H9 (cell line): ENCODE results near the gene PPP1R12B. TPM values are rescaled to one million over a fixed set of nuclear protein-coding genes. Genes with fewer than 3 reads are reported as not detected.
"Not testable (repeated sequence)": the region's sequence is repeated elsewhere in the genome, so short reads cannot be mapped to it uniquely, and the experiment has no call there.

Source experiments
- DNase-seq: peaks from one replicate; pipeline ENCODE4 v3.0.0-alpha.2; 2017
- H2AFZ ChIP-seq: one replicate; pipeline ENCODE4 v1.6.1; 2013; ENCODE audit warnings: mild to moderate bottlenecking, low read length, control low read depth, moderate library complexity
- H2AK5ac ChIP-seq: 2 replicates; pipeline ENCODE4 v1.6.1; 2013; ENCODE audit warnings: low read length, control low read depth, mixed read lengths; ENCODE audit not compliant: insufficient read length
- H2BK120ac ChIP-seq: one replicate; pipeline ENCODE4 v1.6.1; 2013; ENCODE audit warnings: low read depth, mild to moderate bottlenecking, low read length, control low read depth, inconsistent platforms; ENCODE audit not compliant: poor library complexity, severe bottlenecking
- H2BK12ac ChIP-seq: 2 replicates; pipeline ENCODE4 v1.6.1; 2013; ENCODE audit warnings: low read length, control low read depth, mixed read lengths, low read depth; ENCODE audit not compliant: insufficient read length
- H2BK15ac ChIP-seq: 2 replicates; pipeline ENCODE4 v1.6.1; 2013; ENCODE audit warnings: low read depth, low read length, control low read depth
- H2BK20ac ChIP-seq: one replicate; pipeline ENCODE4 v1.6.1; 2013; ENCODE audit warnings: low read depth, mild to moderate bottlenecking, low read length, control low read depth, inconsistent platforms; ENCODE audit not compliant: poor library complexity, severe bottlenecking
- H2BK5ac ChIP-seq: 2 replicates; pipeline ENCODE4 v1.6.1; 2013; ENCODE audit warnings: low read length, control low read depth, mixed read lengths; ENCODE audit not compliant: insufficient read length
- H3K14ac ChIP-seq: 2 replicates; pipeline ENCODE4 v1.6.1; 2013; ENCODE audit warnings: low read length, control low read depth; ENCODE audit not compliant: insufficient read depth
- H3K18ac ChIP-seq: 2 replicates; pipeline ENCODE4 v1.6.1; 2013; ENCODE audit warnings: low read depth, mild to moderate bottlenecking, mixed read lengths, low read length, control low read depth; ENCODE audit not compliant: insufficient read length
- H3K23ac ChIP-seq: 2 replicates; pipeline ENCODE4 v1.6.1; 2013; ENCODE audit warnings: low read length, control low read depth, mixed read lengths, low read depth; ENCODE audit not compliant: insufficient read length
- H3K23me2 ChIP-seq: 2 replicates; pipeline ENCODE4 v1.6.1; 2013; ENCODE audit warnings: low read depth, mild to moderate bottlenecking, mixed read lengths, low read length, control low read depth; ENCODE audit not compliant: insufficient read length, poor library complexity, severe bottlenecking
- H3K27ac ChIP-seq: 2 replicates; pipeline ENCODE4 v1.5.1; 2013; ENCODE audit warnings: low read length, control low read depth, mixed read lengths, low read depth; ENCODE audit not compliant: insufficient read length
- H3K27me3 ChIP-seq: 2 replicates; pipeline ENCODE4 v1.6.1; 2013; ENCODE audit warnings: low read length, control low read depth, inconsistent platforms; ENCODE audit not compliant: insufficient read depth
- H3K4ac ChIP-seq: 2 replicates; pipeline ENCODE4 v1.6.1; 2013; ENCODE audit warnings: low read depth, mild to moderate bottlenecking, control low read depth, inconsistent platforms, low read length, moderate library complexity
- H3K4me1 ChIP-seq: 2 replicates; pipeline ENCODE4 v1.6.1; 2013; ENCODE audit warnings: low read length, control low read depth, inconsistent platforms; ENCODE audit not compliant: insufficient read depth
- H3K4me2 ChIP-seq: 2 replicates; pipeline ENCODE4 v1.6.1; 2013; ENCODE audit warnings: low read length, control low read depth, mixed read lengths; ENCODE audit not compliant: insufficient read length, insufficient read depth
- H3K56ac ChIP-seq: 2 replicates; pipeline ENCODE4 v1.6.1; 2013; ENCODE audit warnings: low read depth, mild to moderate bottlenecking, mixed read lengths, low read length, control low read depth; ENCODE audit not compliant: insufficient read length
- H3K79me1 ChIP-seq: 2 replicates; pipeline ENCODE4 v1.6.1; 2013; ENCODE audit warnings: low read depth, mild to moderate bottlenecking, moderate library complexity, low read length, control low read depth, inconsistent platforms; ENCODE audit not compliant: insufficient read depth, poor library complexity, severe bottlenecking
- H3K79me2 ChIP-seq: 2 replicates; pipeline ENCODE4 v1.6.1; 2013; ENCODE audit warnings: low read length, control low read depth, inconsistent platforms; ENCODE audit not compliant: insufficient read depth
- H3K9ac ChIP-seq: 2 replicates; pipeline ENCODE4 v1.6.1; 2013; ENCODE audit warnings: low read length, control low read depth, mixed read lengths; ENCODE audit not compliant: insufficient read length; ENCODE audit errors: extremely low read depth
- H3K9me3 ChIP-seq: one replicate; pipeline ENCODE4 v1.6.1; 2013; ENCODE audit warnings: low read depth, low read length, inconsistent platforms; ENCODE audit not compliant: control insufficient read depth
- H3T11ph ChIP-seq: one replicate; pipeline ENCODE4 v1.6.1; 2013; ENCODE audit warnings: mild to moderate bottlenecking, low read length, control low read depth, inconsistent platforms
- H4K20me1 ChIP-seq: one replicate; pipeline ENCODE4 v1.6.1; 2013; ENCODE audit not compliant: control insufficient read depth, insufficient read length, insufficient read depth
- H4K5ac ChIP-seq: 2 replicates; pipeline ENCODE4 v1.6.1; 2013; ENCODE audit warnings: low read depth, mild to moderate bottlenecking, mixed read lengths, low read length, control low read depth; ENCODE audit not compliant: insufficient read length
- H4K8ac ChIP-seq: replicated peaks from 2 replicates; pipeline ENCODE4 v1.6.1; 2013; ENCODE audit warnings: low read length, control low read depth, mixed read lengths, low read depth; ENCODE audit not compliant: insufficient read length
- H4K91ac ChIP-seq: 2 replicates; pipeline ENCODE4 v1.6.1; 2013; ENCODE audit warnings: low read depth, mild to moderate bottlenecking, moderate library complexity, mixed read lengths, low read length, control low read depth; ENCODE audit not compliant: insufficient read length
- H3K27ac Mint-ChIP-seq, 3 experiments: 2 replicates in 2 of 3; 3 replicates in 1 of 3; pipeline ENCODE4 v1.8.0; 2020 to 2021; ENCODE audit warnings: mixed read lengths in 3 of 3, mild to moderate bottlenecking in 1 of 3, moderate library complexity in 1 of 3
- H3K27me3 Mint-ChIP-seq: 2 replicates; pipeline ENCODE4 v1.8.0; 2021; ENCODE audit warnings: low read depth, mild to moderate bottlenecking, moderate library complexity, mixed read lengths
- H3K36me3 Mint-ChIP-seq, 3 experiments: 2 replicates in 2 of 3; 3 replicates in 1 of 3; pipeline ENCODE4 v1.8.0; 2020 to 2021; ENCODE audit warnings: low read depth in 3 of 3, mixed read lengths in 3 of 3; ENCODE audit not compliant: insufficient read depth in 1 of 3
- H3K4me1 Mint-ChIP-seq, 2 experiments: 2 replicates each; pipeline ENCODE4 v1.8.0; 2020; ENCODE audit warnings: mixed read lengths in 2 of 2
- H3K4me3 Mint-ChIP-seq, 2 experiments: 2 replicates in 1 of 2; 3 replicates in 1 of 2; pipeline ENCODE4 v1.8.0; 2020 to 2021; ENCODE audit warnings: mild to moderate bottlenecking in 2 of 2, mixed read lengths in 2 of 2, moderate library complexity in 1 of 2
- H3K9me3 Mint-ChIP-seq, 2 experiments: 2 replicates in 1 of 2; 3 replicates in 1 of 2; pipeline ENCODE4 v1.8.0; 2020; ENCODE audit warnings: mild to moderate bottlenecking in 2 of 2, mixed read lengths in 2 of 2, moderate library complexity in 1 of 2
- WGBS: extraction: QIAGEN DNeasy Blood & Tissue Kit; methylation state at CpG from one replicate; pipeline ENCODE4 v1.1.7; 2013; ENCODE audit warnings: missing lambda C conversion rate, low lambda C conversion rate, mixed read lengths; ENCODE audit not compliant: insufficient read length; ENCODE audit errors: extremely low coverage; 5-methylcytosine and 5-hydroxymethylcytosine counted together
- total RNA-seq: library from RNA; stranded (reverse); gene quantifications from 2 replicates; pipeline ENCODE4 v1.2.1, GENCODE V29; 2021
- TF ChIP-seq, protein P1 (sequence below): fragments of 200-600 bp; sonication (generic); conservative IDR thresholded peaks from 3 replicates; pipeline ENCODE4 v1.8.0; 2021; ENCODE audit warnings: antibody characterized with exemption, mild to moderate bottlenecking

The PPP1R12B gene
- total RNA-seq, 1 experiment from 2014 or later, result 12.9 TPM

DNA sequence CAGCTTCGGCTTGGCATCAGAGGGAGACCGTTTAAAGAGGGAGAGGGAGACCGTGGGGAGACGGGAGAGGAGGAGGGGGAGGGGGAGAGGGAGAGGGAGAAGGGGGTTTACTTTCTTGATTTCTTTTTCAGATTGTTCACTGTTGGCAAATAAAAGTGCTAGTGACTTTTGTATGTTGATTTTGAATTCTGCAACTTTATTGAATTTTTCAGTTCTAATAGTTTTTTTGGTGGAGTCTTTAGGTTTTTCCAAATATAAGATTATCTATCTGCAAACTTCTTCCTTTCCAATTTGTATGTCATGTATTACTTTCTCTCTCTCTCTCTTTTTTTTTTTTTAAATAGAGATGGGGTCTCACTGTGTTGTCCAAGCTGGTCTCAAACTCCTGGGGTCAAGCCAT, 104.0 kb downstream of the PPP1R12B start:
- Histone ChIP-seq H3K27me3 (no peaks in the 10 kb centered on the region), H4K5ac (no peak overlapping the region), H3K27ac (no peak overlapping the region), H2BK5ac (no peak overlapping the region), H2BK12ac (no peak overlapping the region), H3K4ac (no peak overlapping the region), H4K20me1 (no peaks in the 10 kb centered on the region), H2BK15ac (no peak overlapping the region), H3K18ac (no peak overlapping the region), H2AFZ (no peak overlapping the region), H3K9me3 (no peaks in the 10 kb centered on the region), H3K79me1 (no peaks in the 10 kb centered on the region), H3K56ac (no peak overlapping the region), H3T11ph (no peak overlapping the region), H2BK120ac (no peak overlapping the region), H3K4me2 (no peak overlapping the region), H4K8ac (no peak overlapping the region), H2BK20ac (no peak overlapping the region), H4K91ac (no peak overlapping the region), H2AK5ac (no peak overlapping the region), H3K4me1 (no peaks in the 10 kb centered on the region), H3K79me2 (no peaks in the 10 kb centered on the region), H3K14ac (no peak overlapping the region), H3K23me2 (no peaks in the 10 kb centered on the region), H3K23ac (no peak overlapping the region), H3K9ac (no peak overlapping the region)
- H3K36me3 Mint-ChIP-seq, result peaks cover 20 to 42% (median 32%) of the 10 kb centered on the region in 3 experiments; a peak in 6 of 7 replicates
- DNase-seq, result no peak
- H3K27me3 Mint-ChIP-seq, result no peaks in the 10 kb centered on the region
- WGBS, result no CpG with 5 or more reads among the region's 4 CpGs
- H3K4me1 Mint-ChIP-seq, result peaks cover 10 to 16% of the 10 kb centered on the region in 2 experiments
- H3K9me3 Mint-ChIP-seq, result peaks cover 9 to 11% of the 10 kb centered on the region in 2 experiments; a peak in 3 of 5 replicates
- no peak overlapping the region; a peak in 1 of 5 replicates for H3K4me3 Mint-ChIP-seq
- no peak overlapping the region for H3K27ac Mint-ChIP-seq
- TF ChIP-seq, protein P1, sequence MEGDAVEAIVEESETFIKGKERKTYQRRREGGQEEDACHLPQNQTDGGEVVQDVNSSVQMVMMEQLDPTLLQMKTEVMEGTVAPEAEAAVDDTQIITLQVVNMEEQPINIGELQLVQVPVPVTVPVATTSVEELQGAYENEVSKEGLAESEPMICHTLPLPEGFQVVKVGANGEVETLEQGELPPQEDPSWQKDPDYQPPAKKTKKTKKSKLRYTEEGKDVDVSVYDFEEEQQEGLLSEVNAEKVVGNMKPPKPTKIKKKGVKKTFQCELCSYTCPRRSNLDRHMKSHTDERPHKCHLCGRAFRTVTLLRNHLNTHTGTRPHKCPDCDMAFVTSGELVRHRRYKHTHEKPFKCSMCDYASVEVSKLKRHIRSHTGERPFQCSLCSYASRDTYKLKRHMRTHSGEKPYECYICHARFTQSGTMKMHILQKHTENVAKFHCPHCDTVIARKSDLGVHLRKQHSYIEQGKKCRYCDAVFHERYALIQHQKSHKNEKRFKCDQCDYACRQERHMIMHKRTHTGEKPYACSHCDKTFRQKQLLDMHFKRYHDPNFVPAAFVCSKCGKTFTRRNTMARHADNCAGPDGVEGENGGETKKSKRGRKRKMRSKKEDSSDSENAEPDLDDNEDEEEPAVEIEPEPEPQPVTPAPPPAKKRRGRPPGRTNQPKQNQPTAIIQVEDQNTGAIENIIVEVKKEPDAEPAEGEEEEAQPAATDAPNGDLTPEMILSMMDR, result no peak

- H2BK20ac ChIP-seq, H3K4me1 ChIP-seq, H2BK120ac ChIP-seq, H3K79me2 ChIP-seq, H3T11ph ChIP-seq, H3K23me2 ChIP-seq, H3K27ac Mint-ChIP-seq, H3K4ac ChIP-seq, H3K79me1 ChIP-seq, H3K56ac ChIP-seq, H2BK15ac ChIP-seq, H4K5ac ChIP-seq, H3K27me3 Mint-ChIP-seq, H2AK5ac ChIP-seq, H4K20me1 ChIP-seq, H3K4me2 ChIP-seq, H3K23ac ChIP-seq, H3K27me3 ChIP-seq, H4K8ac ChIP-seq, H3K9me3 ChIP-seq, H2BK12ac ChIP-seq, H3K14ac ChIP-seq, H3K18ac ChIP-seq, H3K27ac ChIP-seq, H2AFZ ChIP-seq, H3K4me3 Mint-ChIP-seq, DNase-seq, H2BK5ac ChIP-seq, H3K9ac ChIP-seq, H4K91ac ChIP-seq: not testable (repeated sequence)
- peaks cover 22 to 25% of the 10 kb centered on the region in 2 experiments for H3K4me1 Mint-ChIP-seq
- WGBS, result no CpG with 5 or more reads among the region's 5 CpGs
- peaks cover 8 to 21% (median 14%) of the 10 kb centered on the region in 3 experiments; a peak in 6 of 7 replicates for H3K36me3 Mint-ChIP-seq
- H3K9me3 Mint-ChIP-seq, result peaks cover 9 to 11% of the 10 kb centered on the region in 2 experiments; a peak in 3 of 5 replicates
These were observed 108.1 kb downstream of the PPP1R12B start for GRCh38 chr1:202456372-202457169.
